NK-92 treated with Interleukin-12 subunit alpha and Interleukin-12 subunit beta, amount 100 ng/mL, for 24 hours (cell line): ENCODE results near the gene FOXRED1.
"Not testable (repeated sequence)": the region's sequence is repeated elsewhere in the genome, so short reads cannot be mapped to it uniquely, and the experiment has no call there.

Experiments used
- DNase-seq: peaks from one replicate; lab custom pipeline; 2025; lab: John Stamatoyannopoulos, UW

FOXRED1 gene

GRCh38 chr11:126268708-126269579 lies at the start of gene FOXRED1, which contains the start of gene SRPRA:
Gene FOXRED1 (plus strand): TSS chr11:126269154. CDS start chr11:126269207, 53 bp downstream.
Gene SRPRA (minus strand): TSS chr11:126268895. CDS start chr11:126268804, 91 bp downstream.
- peak; percentile 98 for DNase-seq

GRCh38 chr11:126219547-126219946 lies 49.4 kb upstream of the FOXRED1 start:
- DNase-seq, result no peak

GRCh38 chr11:126224647-126225294 lies 44.2 kb upstream of the FOXRED1 start:
- no peak for DNase-seq

GRCh38 chr11:126225295-126225665 lies 43.7 kb upstream of the FOXRED1 start:
- DNase-seq, result no peak

GRCh38 chr11:126226334-126227084 lies 42.4 kb upstream of the FOXRED1 start:
- DNase-seq, result no peak

GRCh38 chr11:126229858-126230540 lies 39.0 kb upstream of the FOXRED1 start:
- DNase-seq, result no peak

GRCh38 chr11:126231725-126232459 lies 37.1 kb upstream of the FOXRED1 start:
- no peak for DNase-seq

GRCh38 chr11:126232683-126233082 lies 36.3 kb upstream of the FOXRED1 start:
- no peak for DNase-seq

- no peak for DNase-seq
These were observed 35.6 kb upstream of the FOXRED1 start for GRCh38 chr11:126233391-126233790.

- DNase-seq, result no peak
These were observed 22.3 kb upstream of the FOXRED1 start for GRCh38 chr11:126246636-126247035.

GRCh38 chr11:126253265-126253664 lies 15.7 kb upstream of the FOXRED1 start:
- DNase-seq, result no peak

GRCh38 chr11:126254819-126255218 lies 14.1 kb upstream of the FOXRED1 start:
- no peak for DNase-seq

GRCh38 chr11:126255507-126255906 lies 13.4 kb upstream of the FOXRED1 start:
- DNase-seq, result not testable (repeated sequence)

- no peak for DNase-seq
These were observed 12.7 kb upstream of the FOXRED1 start for GRCh38 chr11:126256216-126256615.

GRCh38 chr11:126257144-126257543 lies 11.8 kb upstream of the FOXRED1 start:
- no peak for DNase-seq

GRCh38 chr11:126257764-126258163 lies 11.2 kb upstream of the FOXRED1 start:
- no peak for DNase-seq

GRCh38 chr11:126262216-126262615 lies 6.7 kb upstream of the FOXRED1 start:
- DNase-seq, result no peak

GRCh38 chr11:126263489-126263888 lies 5.5 kb upstream of the FOXRED1 start:
- DNase-seq, result no peak

- DNase-seq, result no peak
These were observed 3.1 kb upstream of the FOXRED1 start for GRCh38 chr11:126265811-126266210.

GRCh38 chr11:126267650-126268049 lies 1.3 kb upstream of the FOXRED1 start:
- DNase-seq, result no peak

GRCh38 chr11:126268361-126268707 lies 620 bp upstream of the FOXRED1 start:
- no peak for DNase-seq
